Myocyte (in vitro differentiated cells): ENCODE data around the gene CNBP. TPM values are rescaled to one million over a fixed set of nuclear protein-coding genes. Genes with fewer than 3 reads are reported as not detected.

Experiments
- DNase-seq: peaks from one replicate; pipeline ENCODE4 v3.0.0-alpha.2; 2012; ENCODE audit warnings: low read depth
- total RNA-seq: library from RNA; depleted of rRNA; stranded (reverse); fragments of >200 nt; gene quantifications from 2 replicates; pipeline ENCODE4 v1.2.3, GENCODE V29; 2014

Gene CNBP
- total RNA-seq, 1 donor from 2014 or later, result 566 TPM

DNA sequence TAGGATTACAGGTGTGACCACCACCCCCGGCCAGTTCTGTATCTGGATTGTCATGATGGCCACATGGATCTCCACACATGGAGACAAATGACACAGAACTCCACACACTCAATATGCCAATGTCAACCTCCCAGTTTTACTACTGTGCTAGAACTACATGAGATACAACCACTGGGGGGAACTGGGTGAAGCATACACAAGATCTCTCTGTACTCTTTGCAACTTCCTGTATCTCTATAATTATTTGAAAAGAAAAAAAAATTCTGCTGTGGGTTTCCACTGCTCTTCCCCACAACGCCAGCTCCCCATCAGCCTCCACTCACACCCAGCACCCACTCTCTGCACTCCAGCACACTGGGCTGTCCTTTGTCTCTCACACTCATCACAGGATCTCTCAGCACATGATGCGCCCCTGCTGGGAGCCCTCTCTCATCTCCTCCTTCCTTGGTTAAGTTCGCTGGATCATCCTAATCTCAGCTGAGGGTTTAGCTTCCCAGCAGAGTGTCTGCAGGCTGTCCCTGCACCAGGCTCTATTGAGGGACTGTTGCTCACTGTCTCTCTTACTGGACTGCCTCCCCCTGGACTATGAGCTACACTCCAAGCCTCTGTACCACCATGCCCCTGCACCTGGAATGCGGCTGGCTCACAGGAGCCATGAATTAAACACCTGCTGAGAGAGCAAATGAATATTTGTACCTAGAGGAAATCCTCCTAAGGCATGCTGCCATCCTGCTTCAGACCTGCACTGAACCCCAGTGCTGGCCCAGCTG, 51.4 kb downstream of the CNBP start:
- no peak for DNase-seq

GRCh38 chr3:129131465-129132088, 52.1 kb downstream of the CNBP start:
- no peak for DNase-seq

DNA sequence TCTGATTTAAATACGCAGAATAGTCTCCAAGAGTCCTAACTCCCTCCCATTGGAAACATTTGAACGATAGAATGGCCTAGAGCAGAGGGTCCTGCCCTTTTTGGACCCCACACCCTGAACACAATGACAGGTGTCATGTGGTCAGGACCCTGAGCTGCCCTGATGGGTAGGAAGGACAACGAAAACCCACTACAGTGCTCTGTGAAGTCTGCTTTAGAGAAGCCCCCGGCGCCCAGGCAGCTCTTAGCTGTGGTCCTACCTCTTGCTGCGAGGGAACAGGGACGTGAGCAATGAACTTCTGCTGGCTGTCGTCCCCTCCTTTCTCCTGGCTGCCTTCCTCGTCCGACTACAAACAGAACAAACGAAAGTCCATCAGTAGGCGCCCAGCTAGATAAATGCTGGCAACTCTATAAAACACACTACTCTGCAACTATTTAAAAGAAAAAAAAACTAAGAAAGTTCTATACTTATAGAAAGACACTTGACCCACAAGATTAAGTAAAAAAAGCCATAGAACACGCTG, 53.3 kb downstream of the CNBP start:
- no peak for DNase-seq

DNA sequence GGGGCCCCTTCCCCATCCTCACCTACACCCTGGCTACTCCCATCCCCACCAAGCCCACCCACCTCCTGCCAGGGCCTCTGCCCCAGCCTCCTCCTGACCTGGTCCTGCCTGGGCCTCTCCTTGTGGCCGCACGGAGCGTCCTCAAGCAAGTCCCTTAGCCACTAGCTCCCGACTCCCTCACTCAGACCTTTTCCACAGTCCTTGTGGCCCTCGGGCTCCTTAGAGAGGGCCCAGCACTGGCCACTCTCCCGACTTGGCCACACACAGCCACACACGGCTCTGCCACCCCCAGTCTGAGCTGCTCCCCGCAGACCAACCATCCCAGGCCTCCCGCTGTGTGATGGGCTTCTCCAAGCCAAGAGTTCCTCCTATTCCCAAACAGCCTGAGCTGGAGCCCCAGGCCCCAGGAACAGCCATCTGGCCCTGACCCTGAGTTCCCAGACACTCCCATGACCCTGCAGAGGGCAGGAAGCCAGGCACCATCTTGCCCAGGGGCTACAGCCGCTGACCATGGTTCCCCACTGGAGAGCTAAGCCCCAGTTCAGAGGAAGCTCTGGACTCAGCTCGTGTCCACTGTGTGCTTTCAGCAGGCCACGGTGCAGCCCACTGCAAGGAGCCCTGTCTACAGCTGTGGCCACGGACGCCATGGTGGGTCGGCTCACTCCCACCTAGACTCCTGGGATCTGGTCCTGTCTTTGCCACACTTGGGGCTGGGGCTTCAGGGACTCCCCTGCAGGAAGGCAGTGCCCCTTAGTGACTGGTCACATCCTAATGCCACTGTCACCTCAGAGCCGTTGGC, 55.1 kb downstream of the CNBP start:
- no peak for DNase-seq

- DNase-seq, result no peak
Measured at GRCh38 chr3:129126726-129127280, 56.9 kb downstream of the CNBP start.

GRCh38 chr3:129123314-129124060, 60.2 kb downstream of the CNBP start:
- no peak for DNase-seq

DNA sequence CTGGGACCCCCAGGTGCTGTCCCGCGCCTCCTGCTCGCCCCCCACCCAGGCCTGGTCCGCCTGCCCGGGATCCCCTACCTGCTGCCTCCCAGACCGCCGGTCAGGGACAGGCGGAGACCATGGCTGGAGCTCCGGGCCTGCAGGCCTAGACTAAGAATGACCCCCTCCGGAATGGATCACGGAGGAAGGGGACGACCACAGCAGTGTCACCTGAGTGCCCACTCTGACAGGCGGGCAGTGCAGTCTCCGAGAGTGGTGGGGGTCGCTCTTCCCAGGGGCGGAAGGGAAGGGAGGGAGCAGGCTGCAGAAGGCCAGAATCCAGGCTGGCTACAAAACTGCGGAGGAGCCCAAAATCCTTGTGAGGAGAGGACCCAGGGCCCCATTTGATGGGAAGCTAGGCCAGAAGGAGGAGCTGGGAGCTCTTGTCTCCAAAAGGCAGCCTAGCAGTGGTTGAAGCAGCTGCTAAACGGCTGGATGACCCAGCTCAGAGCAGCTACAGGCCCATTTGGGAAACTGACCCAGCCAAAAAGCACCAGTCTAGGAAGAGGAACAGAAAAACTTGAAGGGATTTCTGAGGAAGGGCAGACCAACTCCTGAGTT, 61.2 kb downstream of the CNBP start:
- DNase-seq, result no peak

DNA sequence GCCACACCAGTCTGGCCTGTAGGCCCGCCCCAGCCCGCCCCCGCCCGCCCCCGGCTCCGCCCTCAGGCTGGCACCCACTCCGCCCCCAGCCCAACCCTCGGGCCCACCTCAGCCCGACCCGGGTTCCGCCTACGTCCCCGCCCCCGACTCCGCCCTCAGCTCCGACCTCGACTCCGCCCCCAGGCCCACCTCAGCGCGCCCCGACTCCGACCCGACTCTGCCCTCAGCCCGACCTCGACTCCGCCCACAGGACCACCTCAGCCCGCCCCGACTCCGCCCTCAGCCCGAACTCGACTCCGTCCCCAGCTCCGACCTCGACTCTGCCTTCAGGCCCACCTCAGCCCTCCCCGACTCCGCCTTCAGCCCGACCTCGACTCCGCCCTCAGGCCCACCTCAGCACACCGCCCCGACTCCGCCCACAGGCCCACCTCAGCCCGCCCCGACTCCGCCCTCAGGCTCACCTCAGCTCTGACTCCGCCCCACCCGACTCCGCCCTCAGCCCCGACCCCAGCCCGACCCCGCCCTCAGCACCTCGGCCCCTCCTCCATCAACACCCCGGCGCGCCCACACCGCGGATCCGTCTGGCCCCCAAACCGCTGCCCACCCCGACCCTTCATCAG, 61.8 kb downstream of the CNBP start, which contains the start of gene RAB43:
Gene RAB43 (minus strand): TSS at position 13 of the 620 bp plus-strand sequence. CDS start 315 bp downstream, outside the sequence.
- DNase-seq, result peak; percentile 76

GRCh38 chr3:129121016-129121791, 62.5 kb downstream of the CNBP start:
- DNase-seq, result no peak

GRCh38 chr3:129120254-129121004, 63.3 kb downstream of the CNBP start:
- peak; percentile 85 for DNase-seq

- DNase-seq, result no peak
Measured at GRCh38 chr3:129119365-129120100, 64.2 kb downstream of the CNBP start.

- DNase-seq, result no peak
Measured at GRCh38 chr3:129118745-129119144, 65.0 kb downstream of the CNBP start.

Other genes with a start within 250 kb of the CNBP start
- 0.05 and 0.08 TPM in 2 replicates for gene CFAP92, start 189.8 kb downstream of the CNBP start, total RNA-seq
- gene EFCC1, start 182.6 kb downstream of the CNBP start, total RNA-seq, result 1.6 and 4.6 TPM in 2 replicates
- not detected in 2 replicates for gene GP9, start 123.1 kb downstream of the CNBP start, total RNA-seq
- 8.4 and 8.7 TPM in 2 replicates for gene RAB43, start 62.1 kb downstream of the CNBP start, total RNA-seq
- gene ISY1, start 22.8 kb downstream of the CNBP start, total RNA-seq, result 29.9 and 39.4 TPM in 2 replicates
- gene COPG1, start 65.7 kb upstream of the CNBP start, total RNA-seq, result 161 and 231 TPM in 2 replicates
- gene HMCES, start 95.0 kb upstream of the CNBP start, total RNA-seq, result 10.6 and 16.1 TPM in 2 replicates
- gene EFCAB12, start 244.7 kb upstream of the CNBP start, total RNA-seq, result 0.35 TPM in 1 of 2 replicates, not detected in the other